Endothelial cell (in vitro differentiated cells): ENCODE results near the gene MOK. TPM values are rescaled to one million over a fixed set of nuclear protein-coding genes. Genes with fewer than 3 reads are reported as not detected.

Source experiments
- DNase-seq: peaks from one replicate; pipeline ENCODE4 v3.0.0; 2021; ENCODE audit warnings: low spot score
- H3K27ac Mint-ChIP-seq: one replicate; pipeline ENCODE4 v1.8.0; 2021; ENCODE audit warnings: mixed read lengths, inconsistent platforms; ENCODE audit not compliant: unreplicated experiment
- H3K27me3 Mint-ChIP-seq: one replicate; pipeline ENCODE4 v1.8.0; 2021; ENCODE audit warnings: mild to moderate bottlenecking, moderate library complexity, mixed read lengths, inconsistent platforms; ENCODE audit not compliant: unreplicated experiment
- H3K36me3 Mint-ChIP-seq: one replicate; pipeline ENCODE4 v1.8.0; 2021; ENCODE audit warnings: mild to moderate bottlenecking, low read depth, mixed read lengths, inconsistent platforms; ENCODE audit not compliant: unreplicated experiment
- H3K4me1 Mint-ChIP-seq: one replicate; pipeline ENCODE4 v1.8.0; 2021; ENCODE audit warnings: mild to moderate bottlenecking, mixed read lengths, inconsistent platforms; ENCODE audit not compliant: unreplicated experiment
- H3K4me3 Mint-ChIP-seq: one replicate; pipeline ENCODE4 v1.8.0; 2021; ENCODE audit warnings: mild to moderate bottlenecking, mixed read lengths, inconsistent platforms; ENCODE audit not compliant: unreplicated experiment
- H3K9me3 Mint-ChIP-seq: one replicate; pipeline ENCODE4 v1.8.0; 2021; ENCODE audit warnings: mixed read lengths, inconsistent platforms; ENCODE audit not compliant: unreplicated experiment
- total RNA-seq: library from RNA; stranded (reverse); fragmentation: NEBNext Ultra II Directional; extraction: Animal tissue kit (Norgen Biotek cat#: 25700); gene quantifications from one replicate; pipeline ENCODE4 v1.2.1, GENCODE V29; 2021; ENCODE audit not compliant: unreplicated experiment
- TF ChIP-seq, protein P1 (sequence below): fragments of 200-600 bp; sonication (generic); IDR thresholded peaks from one replicate; pipeline ENCODE4 v1.5.0; 2021; ENCODE audit warnings: antibody characterized with exemption; ENCODE audit not compliant: unreplicated experiment

The MOK gene
- total RNA-seq, 1 donor from 2014 or later: 5.8 TPM

DNA sequence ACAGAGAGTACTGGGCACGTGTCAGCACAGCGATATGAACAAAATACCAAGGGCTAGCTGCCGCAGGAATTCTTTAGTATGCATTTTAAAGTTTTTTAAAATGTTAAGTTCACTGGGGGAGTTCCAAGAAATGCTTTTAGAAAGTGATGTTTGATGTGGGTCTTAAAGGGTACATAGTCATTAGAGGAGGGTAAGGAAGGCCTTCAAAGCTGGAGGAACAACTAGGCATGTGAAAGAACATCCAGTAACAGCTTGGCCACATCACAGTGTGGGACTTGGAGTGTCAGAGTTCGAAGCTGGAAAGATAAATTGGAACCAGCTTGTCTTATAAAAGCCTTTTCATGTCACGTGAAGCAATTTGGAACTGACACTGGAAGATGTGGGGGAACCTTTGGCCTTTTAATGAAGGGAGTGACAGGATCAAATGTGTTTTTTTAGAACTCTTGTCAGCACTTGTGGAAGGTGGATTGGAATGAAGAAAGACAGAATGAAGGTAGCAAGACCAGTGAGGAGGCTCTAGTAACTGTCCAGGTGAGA, 107.6 kb downstream of the MOK start:
- Mint-ChIP-seq H3K27ac (no peak overlapping the region), H3K27me3 (peaks cover 6% of the 10 kb centered on the region), H3K4me1 (no peaks in the 10 kb centered on the region), H3K9me3 (no peaks in the 10 kb centered on the region), H3K36me3 (peaks cover 25% of the 10 kb centered on the region), H3K4me3 (no peak overlapping the region)
- no peak for DNase-seq
- TF ChIP-seq, protein P1, sequence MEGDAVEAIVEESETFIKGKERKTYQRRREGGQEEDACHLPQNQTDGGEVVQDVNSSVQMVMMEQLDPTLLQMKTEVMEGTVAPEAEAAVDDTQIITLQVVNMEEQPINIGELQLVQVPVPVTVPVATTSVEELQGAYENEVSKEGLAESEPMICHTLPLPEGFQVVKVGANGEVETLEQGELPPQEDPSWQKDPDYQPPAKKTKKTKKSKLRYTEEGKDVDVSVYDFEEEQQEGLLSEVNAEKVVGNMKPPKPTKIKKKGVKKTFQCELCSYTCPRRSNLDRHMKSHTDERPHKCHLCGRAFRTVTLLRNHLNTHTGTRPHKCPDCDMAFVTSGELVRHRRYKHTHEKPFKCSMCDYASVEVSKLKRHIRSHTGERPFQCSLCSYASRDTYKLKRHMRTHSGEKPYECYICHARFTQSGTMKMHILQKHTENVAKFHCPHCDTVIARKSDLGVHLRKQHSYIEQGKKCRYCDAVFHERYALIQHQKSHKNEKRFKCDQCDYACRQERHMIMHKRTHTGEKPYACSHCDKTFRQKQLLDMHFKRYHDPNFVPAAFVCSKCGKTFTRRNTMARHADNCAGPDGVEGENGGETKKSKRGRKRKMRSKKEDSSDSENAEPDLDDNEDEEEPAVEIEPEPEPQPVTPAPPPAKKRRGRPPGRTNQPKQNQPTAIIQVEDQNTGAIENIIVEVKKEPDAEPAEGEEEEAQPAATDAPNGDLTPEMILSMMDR: no peak

DNA sequence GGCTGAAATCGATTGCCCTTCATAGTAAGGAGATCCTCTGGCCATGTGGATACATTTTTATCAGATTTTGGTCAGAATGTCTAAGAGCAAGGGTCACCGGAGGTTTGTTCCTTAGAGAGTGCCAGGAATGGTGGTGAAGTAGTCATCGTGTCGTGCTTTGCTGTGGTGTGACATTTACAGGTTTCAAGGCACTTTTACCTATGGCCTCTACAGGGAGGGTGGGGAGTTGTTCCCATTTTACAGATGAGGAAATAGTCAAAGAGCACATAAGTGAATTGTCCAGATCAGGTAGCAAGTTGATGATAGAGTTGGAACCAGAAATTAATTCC, 108.1 kb downstream of the MOK start:
- TF ChIP-seq, protein P1: no peak
- Mint-ChIP-seq H3K4me1 (no peaks in the 10 kb centered on the region), H3K36me3 (peaks cover 25% of the 10 kb centered on the region), H3K27me3 (peaks cover 3% of the 10 kb centered on the region), H3K9me3 (no peaks in the 10 kb centered on the region), H3K27ac (no peak overlapping the region), H3K4me3 (no peak overlapping the region)
- no peak for DNase-seq

DNA sequence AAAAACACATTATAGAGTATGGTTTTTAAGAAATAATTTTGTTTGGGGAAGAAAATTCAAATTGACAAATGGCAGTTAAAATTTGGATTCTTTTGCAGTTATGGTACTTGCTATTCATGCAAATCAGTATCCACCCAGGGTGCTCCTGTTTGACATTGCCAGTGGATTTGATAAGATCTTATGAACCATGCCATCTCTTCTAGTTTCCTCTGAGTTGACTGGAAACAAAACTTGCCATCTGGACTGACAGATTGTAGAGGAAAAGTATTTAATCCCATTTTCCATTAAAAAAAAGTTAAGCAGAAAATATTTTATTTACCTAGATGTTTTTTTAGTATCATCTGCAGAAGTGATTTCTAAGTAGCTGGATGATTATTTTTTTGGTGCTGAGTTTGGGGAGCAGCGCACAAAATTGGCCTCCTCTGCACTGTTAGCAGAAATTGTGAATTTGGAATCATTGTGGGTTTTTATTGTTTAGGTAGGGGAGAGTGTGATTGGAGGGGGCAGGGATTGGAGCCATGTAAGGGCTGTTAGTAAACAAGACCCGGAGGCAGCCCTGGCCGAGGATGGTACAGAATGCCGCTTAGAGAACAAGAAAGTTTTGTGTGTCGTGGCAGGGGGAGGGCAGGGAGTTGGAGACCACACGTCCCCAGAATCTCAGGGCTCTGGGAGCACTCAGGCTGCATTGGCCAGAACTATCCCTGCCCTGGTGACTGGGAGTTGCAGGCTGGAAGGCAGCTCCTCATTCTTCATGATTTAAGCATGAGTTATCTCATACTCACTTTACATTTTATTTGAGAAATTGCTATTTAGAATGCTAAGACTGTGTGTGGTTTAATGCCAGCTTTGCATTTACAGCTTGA, 108.7 kb downstream of the MOK start:
- Mint-ChIP-seq H3K27ac (peak overlapping the region; percentile 54), H3K27me3 (peaks cover 3% of the 10 kb centered on the region), H3K4me3 (no peak overlapping the region)

DNA sequence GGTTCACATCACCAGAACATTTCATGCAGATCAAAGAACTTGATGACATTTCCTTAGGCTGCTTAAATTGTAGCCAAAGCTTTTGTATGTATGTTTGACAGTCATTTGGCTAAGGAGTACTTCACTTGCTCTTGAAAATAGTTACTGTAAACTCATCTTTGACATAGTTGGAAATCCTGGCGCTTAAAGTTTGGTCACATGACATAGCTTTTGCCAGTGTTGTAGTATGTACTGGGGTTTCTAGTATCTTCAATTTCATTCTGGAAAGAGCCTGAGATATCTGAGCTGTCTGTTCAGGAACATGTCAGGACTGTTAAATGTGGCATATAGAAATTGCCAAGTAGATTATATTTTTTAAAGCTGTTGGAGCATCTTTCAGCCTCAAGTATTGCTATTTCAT, 109.5 kb downstream of the MOK start:
- peaks cover 3% of the 10 kb centered on the region for H3K27me3 Mint-ChIP-seq
- peaks cover 8% of the 10 kb centered on the region for H3K4me1 Mint-ChIP-seq
- peaks cover 25% of the 10 kb centered on the region for H3K36me3 Mint-ChIP-seq
- no peak overlapping the region for H3K4me3 Mint-ChIP-seq
- DNase-seq: no peak
- TF ChIP-seq, protein P1: no peak
- no peak overlapping the region for H3K27ac Mint-ChIP-seq
- H3K9me3 Mint-ChIP-seq: no peaks in the 10 kb centered on the region

More for the DNA sequence above, 108.7 kb downstream of the MOK start:
- Mint-ChIP-seq H3K36me3 (peaks cover 25% of the 10 kb centered on the region), H3K9me3 (no peaks in the 10 kb centered on the region), H3K4me1 (peaks cover 4% of the 10 kb centered on the region)
- TF ChIP-seq, protein P1: no peak
- DNase-seq: no peak

DNA sequence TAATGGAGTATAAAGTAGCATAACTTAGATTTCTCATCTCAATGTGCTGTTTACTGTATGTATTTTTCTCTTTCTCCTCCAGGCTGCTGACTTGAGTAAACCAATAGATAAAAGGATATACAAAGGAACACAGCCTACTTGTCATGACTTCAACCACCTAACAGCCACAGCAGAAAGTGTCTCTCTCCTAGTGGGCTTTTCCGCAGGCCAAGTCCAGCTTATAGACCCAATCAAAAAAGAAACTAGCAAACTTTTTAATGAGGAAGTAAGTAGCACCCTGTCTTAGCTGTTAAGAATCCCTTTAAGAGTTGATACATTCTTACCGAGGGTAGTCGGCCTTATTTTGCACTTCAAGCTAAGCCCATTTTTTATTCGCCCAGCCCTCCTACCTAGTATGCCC, 110.1 kb downstream of the MOK start:
- TF ChIP-seq, protein P1: no peak

More for the DNA sequence above, 110.1 kb downstream of the MOK start:
- Mint-ChIP-seq H3K27ac (no peak overlapping the region), H3K4me1 (peaks cover 9% of the 10 kb centered on the region), H3K9me3 (no peaks in the 10 kb centered on the region), H3K4me3 (no peak overlapping the region), H3K36me3 (peaks cover 25% of the 10 kb centered on the region), H3K27me3 (peaks cover 3% of the 10 kb centered on the region)
- no peak for DNase-seq
